ENCODE measurements around the gene LAMP5.

The LAMP5 gene

GRCh38 chr20:9575836-9576235, 61.4 kb downstream of the LAMP5 start:
- DNase-seq: no peak
- Mint-ChIP-seq H3K9me3 (no peaks in the 10 kb centered on the region), H3K4me1 (no peaks in the 10 kb centered on the region), H3K4me3 (no peak overlapping the region), H3K27ac (no peak overlapping the region), H3K27me3 (no peaks in the 10 kb centered on the region), H3K36me3 (no peaks in the 10 kb centered on the region)
- CTCF ChIA-PET: no interaction called here

- H3K9me3 Mint-ChIP-seq: no peaks in the 10 kb centered on the region
- no peak overlapping the region for H3K27ac Mint-ChIP-seq
- H3K4me3 Mint-ChIP-seq: no peak overlapping the region
- DNase-seq: no peak
- CTCF ChIA-PET: no interaction called here
- H3K4me1 Mint-ChIP-seq: no peaks in the 10 kb centered on the region
- no peaks in the 10 kb centered on the region for H3K27me3 Mint-ChIP-seq
- H3K36me3 Mint-ChIP-seq: no peaks in the 10 kb centered on the region
Observed at GRCh38 chr20:9576695-9577094, 62.3 kb downstream of the LAMP5 start.

GRCh38 chr20:9577397-9577796, 63.0 kb downstream of the LAMP5 start:
- H3K4me1 Mint-ChIP-seq: no peaks in the 10 kb centered on the region
- CTCF ChIA-PET: no interaction called here
- H3K9me3 Mint-ChIP-seq: no peaks in the 10 kb centered on the region
- no peaks in the 10 kb centered on the region for H3K27me3 Mint-ChIP-seq
- no peak overlapping the region for H3K27ac Mint-ChIP-seq
- H3K4me3 Mint-ChIP-seq: no peak overlapping the region
- DNase-seq: no peak
- H3K36me3 Mint-ChIP-seq: no peaks in the 10 kb centered on the region

GRCh38 chr20:9578594-9578993, 64.2 kb downstream of the LAMP5 start:
- Mint-ChIP-seq H3K36me3 (no peaks in the 10 kb centered on the region), H3K4me1 (no peaks in the 10 kb centered on the region), H3K4me3 (no peak overlapping the region), H3K9me3 (no peaks in the 10 kb centered on the region), H3K27me3 (no peaks in the 10 kb centered on the region), H3K27ac (no peak overlapping the region)
- DNase-seq: no peak
- CTCF ChIA-PET: no interaction called here

Data from activated naive CD4-positive, alpha-beta T cell treated with anti-CD3 and anti-CD28 coated beads, Interleukin-2, amount 10 ng/mL, durations not matched to agents 7 days and 5 days (primary cell).